OCI-LY7 (cell line): Measurements from ENCODE around the gene ASCC1. TPM values are rescaled to one million over a fixed set of nuclear protein-coding genes. Genes with fewer than 3 reads are reported as not detected.

Source experiments
- BruUV-seq: library from RNA; stranded (reverse); fragments of 400-500 nt; replicated peaks from 2 replicates; lab custom pipeline; 2021; lab: Mats Ljungman, UMichigan
- CTCF ChIA-PET: fragments of 300-600 bp; sonication (Branson Sonifier 250); formaldehyde crosslinking; loops from one replicate; lab custom pipeline; 2022; ENCODE audit warnings: antibody characterized with exemption; ENCODE audit not compliant: unreplicated experiment; lab: Charles Lee
- POLR2A ChIA-PET: fragments of 300-600 bp; sonication (Branson Sonifier 250); formaldehyde crosslinking; loops from one replicate; lab custom pipeline; 2022; ENCODE audit warnings: antibody characterized with exemption; lab: Charles Lee
- DNase-seq: peaks from one replicate; pipeline ENCODE4 v3.0.0-alpha.2; 2015; ENCODE audit warnings: low spot score
- H2AFZ ChIP-seq: fragments of 200-600 bp; sonication (generic), shearing (Covaris generic); 2 replicates; pipeline ENCODE4 v1.6.1; 2014; ENCODE audit warnings: mild to moderate bottlenecking, antibody characterized with exemption, low read length, moderate library complexity
- H3K27ac ChIP-seq: fragments of 200-600 bp; sonication (generic); 2 replicates; pipeline ENCODE4 v1.5.1; 2014; ENCODE audit warnings: mixed run types, low read depth, mild to moderate bottlenecking, moderate library complexity, low read length, inconsistent platforms; ENCODE audit not compliant: poor library complexity, severe bottlenecking
- H3K36me3 ChIP-seq: fragments of 200-600 bp; sonication (generic); 2 replicates; pipeline ENCODE4 v1.6.1; 2014; ENCODE audit warnings: mild to moderate bottlenecking, antibody characterized with exemption, low read length, moderate library complexity, mixed read lengths; ENCODE audit not compliant: insufficient read depth
- H3K4me1 ChIP-seq: fragments of 200-600 bp; sonication (generic); 2 replicates; pipeline ENCODE4 v1.5.1; 2014; ENCODE audit warnings: mild to moderate bottlenecking, low read length; ENCODE audit not compliant: insufficient read depth, poor library complexity, severe bottlenecking
- H3K4me2 ChIP-seq: fragments of 200-600 bp; sonication (generic); 2 replicates; pipeline ENCODE4 v1.6.1; 2014; ENCODE audit warnings: mild to moderate bottlenecking, low read length
- H3K4me3 ChIP-seq: fragments of 200-600 bp; sonication (generic); 2 replicates; pipeline ENCODE4 v1.5.1; 2014; ENCODE audit warnings: mild to moderate bottlenecking, low read depth, low read length; ENCODE audit not compliant: poor library complexity, severe bottlenecking
- H3K79me2 ChIP-seq: fragments of 200-600 bp; sonication (generic); 2 replicates; pipeline ENCODE4 v1.6.1; 2016; ENCODE audit warnings: low read depth, mild to moderate bottlenecking, low read length, moderate library complexity, mixed read lengths; ENCODE audit not compliant: insufficient read depth
- H3K9me2 ChIP-seq: fragments of 200-600 bp; sonication (generic); 2 replicates; pipeline ENCODE4 v1.6.1; 2016; ENCODE audit warnings: mild to moderate bottlenecking, low read length, mixed read lengths; ENCODE audit not compliant: insufficient read depth
- H3K9me3 ChIP-seq: fragments of 200-600 bp; sonication (generic); 2 replicates; pipeline ENCODE4 v1.6.1; 2014; ENCODE audit warnings: mild to moderate bottlenecking, mixed run types, low read length, mixed read lengths
- H4K20me1 ChIP-seq: fragments of 200-600 bp; sonication (generic); 2 replicates; pipeline ENCODE4 v1.6.1; 2014; ENCODE audit warnings: mild to moderate bottlenecking, antibody characterized with exemption, low read length, moderate library complexity, mixed read lengths; ENCODE audit not compliant: insufficient read depth
- CTCF ChIP-seq: fragments of 200-600 bp; sonication (generic); conservative IDR thresholded peaks from 2 replicates; pipeline ENCODE4 v1.5.1; 2014; ENCODE audit warnings: mild to moderate bottlenecking, antibody characterized with exemption, low read length, moderate library complexity, mixed read lengths
- EZH2phosphoT487 ChIP-seq: fragments of 200-600 bp; sonication (generic); IDR thresholded peaks from 2 replicates; pipeline ENCODE4 v1.6.1; 2018; ENCODE audit warnings: low read depth, borderline replicate concordance, mild to moderate bottlenecking, mixed run types, antibody characterized with exemption, low read length, moderate library complexity, mixed read lengths
- intact Hi-C: fragments of 100-400 bp; cut with micrococcal nuclease; formaldehyde crosslinking; loops from one replicate; pipeline ENCODE4 v1.10.0; 2022; ENCODE audit not compliant: unreplicated experiment
- total RNA-seq, 2 experiments: library from RNA; depleted of rRNA in 1 of 2; stranded (reverse); fragments of >200 nt in 1 of 2; shearing (Covaris generic) in 1 of 2; gene quantifications; 2 replicates each; pipeline ENCODE4 v1.2.3, GENCODE V29; 2014 to 2022

Gene ASCC1
- total RNA-seq, 2 experiments from 2014 or later = 27.1 to 59.9 TPM

GRCh38 chr10:72114706-72115450, 101.2 kb downstream of the ASCC1 start:
- Histone ChIP-seq H3K79me2 (no peaks in the 10 kb centered on the region), H3K4me3 (no peak overlapping the region), H3K9me2 (no peaks in the 10 kb centered on the region), H3K36me3 (peaks cover 17% of the 10 kb centered on the region), H3K27ac (no peak overlapping the region), H3K4me2 (no peak overlapping the region), H3K9me3 (peaks cover 16% of the 10 kb centered on the region; the same call in 1 of the 2 replicates), H3K4me1 (no peaks in the 10 kb centered on the region), H4K20me1 (no peaks in the 10 kb centered on the region), H2AFZ (no peak overlapping the region)
- DNase-seq = no peak
- intact Hi-C loops = no loop called here
- no peak for TF ChIP-seq CTCF
- TF ChIP-seq EZH2phosphoT487 = no peak
- CTCF ChIA-PET = no interaction called here
- BruUV-seq = no TSS peak
- POLR2A ChIA-PET = interaction anchor here (1.1 to 3.0 kb wide), 3 partner anchors 12 to 101 kb away, joined by 3 to 14 read pairs (median 6); partner anchors contain the start of gene ASCC1

- H3K4me1 ChIP-seq = peaks cover 29% of the 10 kb centered on the region
- POLR2A ChIA-PET = no interaction called here
These were observed 105.2 kb downstream of the ASCC1 start for GRCh38 chr10:72110673-72111401.

More at GRCh38 chr10:72110673-72111401, 105.2 kb downstream of the ASCC1 start:
- Histone ChIP-seq H3K4me2 (no peak overlapping the region), H3K79me2 (no peaks in the 10 kb centered on the region), H3K4me3 (no peak overlapping the region), H4K20me1 (no peaks in the 10 kb centered on the region), H2AFZ (no peak overlapping the region), H3K36me3 (peaks cover 2% of the 10 kb centered on the region), H3K27ac (no peak overlapping the region), H3K9me2 (no peaks in the 10 kb centered on the region), H3K9me3 (peaks cover 1% of the 10 kb centered on the region; the same call in 1 of the 2 replicates)
- no TSS peak for BruUV-seq
- no peak for TF ChIP-seq EZH2phosphoT487
- no peak for TF ChIP-seq CTCF
- intact Hi-C loops = no loop called here
- CTCF ChIA-PET = no interaction called here
- no peak for DNase-seq
